Measurements from ENCODE around the gene NTSR2.

The NTSR2 gene

DNA sequence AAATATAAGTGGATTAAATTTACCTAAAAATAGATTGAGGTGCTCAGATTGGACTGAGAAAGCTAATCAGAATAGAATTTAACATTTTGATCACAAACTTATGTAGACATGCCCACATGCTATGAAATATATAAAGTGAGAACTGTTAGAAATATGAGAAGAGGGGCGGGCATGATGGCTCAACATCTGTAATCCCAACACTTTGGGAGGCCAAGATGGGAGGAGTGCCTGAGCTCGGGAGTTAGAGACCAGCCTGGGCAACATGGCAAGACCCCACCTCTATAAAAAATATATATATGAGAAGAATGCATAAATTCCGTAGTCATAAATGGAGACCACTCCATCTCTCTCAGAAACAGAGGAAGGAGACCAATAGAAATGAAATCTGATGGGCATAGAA, 25.7 kb downstream of the NTSR2 start:
- peaks cover 5% of the 10 kb centered on the region; the same call in 1 of the 2 replicates for H3K27me3 ChIP-seq (ENCODE audit: insufficient read depth, low read length)
- H3K36me3 ChIP-seq (ENCODE audit: insufficient read depth, low read length), result no peaks in the 10 kb centered on the region; the same call in 1 of the 2 replicates
- no peaks in the 10 kb centered on the region for H3K9me2 ChIP-seq (ENCODE audit: low read depth, low read length)
- no peak overlapping the region for H3K4me3 ChIP-seq (ENCODE audit: low read depth, low read length, poor library complexity, severe bottlenecking)
- H3K79me2 ChIP-seq (ENCODE audit: insufficient read depth, low read length), result no peaks in the 10 kb centered on the region
- no peaks in the 10 kb centered on the region for H3F3A ChIP-seq (ENCODE audit: insufficient read depth, low read length)
- no peak overlapping the region for H3K27ac ChIP-seq (ENCODE audit: low read depth, low read length, poor library complexity, severe bottlenecking)
- no peaks in the 10 kb centered on the region for H3K4me1 ChIP-seq (ENCODE audit: insufficient read depth, low read length, severe bottlenecking)
- H3K9me3 ChIP-seq (ENCODE audit: low read length), result 0 out of 2 replicates have a peak, but pooled peaks cover 4% of the 10 kb centered on the region
- no peak overlapping the region for H3K9ac ChIP-seq (ENCODE audit: low read length)
- no peaks in the 10 kb centered on the region for H4K20me1 ChIP-seq (ENCODE audit: insufficient read depth, low read length)
- TF ChIP-seq, protein P1, sequence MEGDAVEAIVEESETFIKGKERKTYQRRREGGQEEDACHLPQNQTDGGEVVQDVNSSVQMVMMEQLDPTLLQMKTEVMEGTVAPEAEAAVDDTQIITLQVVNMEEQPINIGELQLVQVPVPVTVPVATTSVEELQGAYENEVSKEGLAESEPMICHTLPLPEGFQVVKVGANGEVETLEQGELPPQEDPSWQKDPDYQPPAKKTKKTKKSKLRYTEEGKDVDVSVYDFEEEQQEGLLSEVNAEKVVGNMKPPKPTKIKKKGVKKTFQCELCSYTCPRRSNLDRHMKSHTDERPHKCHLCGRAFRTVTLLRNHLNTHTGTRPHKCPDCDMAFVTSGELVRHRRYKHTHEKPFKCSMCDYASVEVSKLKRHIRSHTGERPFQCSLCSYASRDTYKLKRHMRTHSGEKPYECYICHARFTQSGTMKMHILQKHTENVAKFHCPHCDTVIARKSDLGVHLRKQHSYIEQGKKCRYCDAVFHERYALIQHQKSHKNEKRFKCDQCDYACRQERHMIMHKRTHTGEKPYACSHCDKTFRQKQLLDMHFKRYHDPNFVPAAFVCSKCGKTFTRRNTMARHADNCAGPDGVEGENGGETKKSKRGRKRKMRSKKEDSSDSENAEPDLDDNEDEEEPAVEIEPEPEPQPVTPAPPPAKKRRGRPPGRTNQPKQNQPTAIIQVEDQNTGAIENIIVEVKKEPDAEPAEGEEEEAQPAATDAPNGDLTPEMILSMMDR (IDR thresholded peaks at IDR 0.05; ENCODE audit: low read length), result no peak
- no peak for TF ChIP-seq EZH2 (IDR thresholded peaks at IDR 0.05; ENCODE audit: borderline replicate concordance, low read length)
- H3K4me2 ChIP-seq (ENCODE audit: low read length), result no peak overlapping the region
- no peak overlapping the region for H2AFZ ChIP-seq (ENCODE audit: low read length)

DNA sequence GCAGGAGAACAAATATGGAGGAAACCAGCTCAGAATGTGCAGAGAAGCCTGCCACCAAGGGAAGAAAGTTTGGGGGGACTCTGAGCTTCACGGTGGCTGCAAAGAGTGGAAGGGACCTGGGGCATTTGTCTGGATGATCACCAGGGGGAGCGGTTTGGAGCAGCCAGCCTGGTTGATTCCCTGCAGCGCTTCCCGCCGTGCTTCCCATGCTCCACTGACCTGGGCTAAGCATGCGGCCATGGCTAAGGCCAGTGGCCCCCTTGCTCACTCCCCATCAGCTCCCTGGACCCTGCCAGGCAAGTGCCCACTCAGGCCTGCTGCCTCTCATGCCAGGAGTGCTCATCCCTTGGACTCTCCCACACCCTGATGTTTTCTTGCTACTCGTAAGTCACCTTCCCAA, 27.0 kb downstream of the NTSR2 start:
- Histone ChIP-seq H2AFZ (ENCODE audit: low read length) (no peak overlapping the region), H3K4me2 (ENCODE audit: low read length) (no peak overlapping the region), H3K4me3 (ENCODE audit: low read depth, low read length, poor library complexity, severe bottlenecking) (no peak overlapping the region), H3F3A (ENCODE audit: insufficient read depth, low read length) (no peaks in the 10 kb centered on the region), H3K36me3 (ENCODE audit: insufficient read depth, low read length) (no peaks in the 10 kb centered on the region; the same call in 1 of the 2 replicates), H3K27ac (ENCODE audit: low read depth, low read length, poor library complexity, severe bottlenecking) (no peak overlapping the region), H4K20me1 (ENCODE audit: insufficient read depth, low read length) (no peaks in the 10 kb centered on the region), H3K27me3 (ENCODE audit: insufficient read depth, low read length) (peaks cover 5% of the 10 kb centered on the region; the same call in 1 of the 2 replicates), H3K4me1 (ENCODE audit: insufficient read depth, low read length, severe bottlenecking) (no peaks in the 10 kb centered on the region), H3K9me2 (ENCODE audit: low read depth, low read length) (no peaks in the 10 kb centered on the region), H3K9ac (ENCODE audit: low read length) (no peak overlapping the region), H3K9me3 (ENCODE audit: low read length) (0 out of 2 replicates have a peak, but pooled peaks cover 4% of the 10 kb centered on the region), H3K79me2 (ENCODE audit: insufficient read depth, low read length) (no peaks in the 10 kb centered on the region)
- TF ChIP-seq EZH2 (IDR thresholded peaks at IDR 0.05; ENCODE audit: borderline replicate concordance, low read length), result no peak
- TF ChIP-seq, protein P1 (IDR thresholded peaks at IDR 0.05; ENCODE audit: low read length), result no peak

- TF ChIP-seq, protein P1 (IDR thresholded peaks at IDR 0.05; ENCODE audit: low read length), result no peak
- no peak for TF ChIP-seq EZH2 (IDR thresholded peaks at IDR 0.05; ENCODE audit: borderline replicate concordance, low read length)
- H3K4me1 ChIP-seq (ENCODE audit: insufficient read depth, low read length, severe bottlenecking), result no peaks in the 10 kb centered on the region
- no peaks in the 10 kb centered on the region for H3F3A ChIP-seq (ENCODE audit: insufficient read depth, low read length)
- no peaks in the 10 kb centered on the region for H4K20me1 ChIP-seq (ENCODE audit: insufficient read depth, low read length)
- no peaks in the 10 kb centered on the region; the same call in 1 of the 2 replicates for H3K36me3 ChIP-seq (ENCODE audit: insufficient read depth, low read length)
- no peaks in the 10 kb centered on the region for H3K9me2 ChIP-seq (ENCODE audit: low read depth, low read length)
- no peak overlapping the region for H3K4me3 ChIP-seq (ENCODE audit: low read depth, low read length, poor library complexity, severe bottlenecking)
- H3K4me2 ChIP-seq (ENCODE audit: low read length), result no peak overlapping the region
- H3K79me2 ChIP-seq (ENCODE audit: insufficient read depth, low read length), result no peaks in the 10 kb centered on the region
- no peaks in the 10 kb centered on the region for H3K27me3 ChIP-seq (ENCODE audit: insufficient read depth, low read length)
- no peak overlapping the region for H3K9ac ChIP-seq (ENCODE audit: low read length)
- no peak overlapping the region for H2AFZ ChIP-seq (ENCODE audit: low read length)
- H3K27ac ChIP-seq (ENCODE audit: low read depth, low read length, poor library complexity, severe bottlenecking), result no peak overlapping the region
- H3K9me3 ChIP-seq (ENCODE audit: low read length), result no peaks in the 10 kb centered on the region
Observed at GRCh38 chr2:11640132-11640531, 29.9 kb downstream of the NTSR2 start.

Measured in OCI-LY1 (cell line).